ENCODE data around the gene FBXW7. TPM values are rescaled to one million over a fixed set of nuclear protein-coding genes. Genes with fewer than 3 reads are reported as not detected.

The FBXW7 gene
- total RNA-seq, 3 donors from 2014 or later (not counting 1 experiment from before 2014, with no cell fraction given), result 172 to 202 (median 175) TPM

- Mint-ChIP-seq H3K27ac (no peak overlapping the region), H3K27me3 (ENCODE audit: low read depth in 2 of 2) (no peaks in the 10 kb centered on the region), H3K4me1 (peaks cover 0 to 5% of the 10 kb centered on the region in 2 donors), H3K9me3 (no peaks in the 10 kb centered on the region), H3K36me3 (peaks cover 32% of the 10 kb centered on the region), H3K4me3 (no peak overlapping the region)
- intact Hi-C loops (cut with micrococcal nuclease), result no loop called here
- DNase-seq (no peak), ATAC-seq (no peak)
- Histone ChIP-seq H3K4me1 (ENCODE audit: control insufficient read depth, insufficient read depth, low read length) (no peaks in the 10 kb centered on the region), H3K36me3 (ENCODE audit: control insufficient read depth, insufficient read depth, low read length) (peaks cover 46% of the 10 kb centered on the region), H3K4me3 (ENCODE audit: low read length) (no peak overlapping the region), H3K27ac (ENCODE audit: low read length) (no peak overlapping the region), H3K27me3 (ENCODE audit: control insufficient read depth, insufficient read depth, low read length) (no peaks in the 10 kb centered on the region), H3K9me3 (ENCODE audit: control insufficient read depth, insufficient read depth, low read length) (no peaks in the 10 kb centered on the region)
- no peak for TF ChIP-seq CTCF (IDR thresholded peaks at IDR 0.05)
- WGBS (ENCODE audit: insufficient coverage), result 98% methylated on average over 5 of the region's 6 CpGs
These were observed 213.2 kb downstream of the FBXW7 start for GRCh38 chr4:152322656-152323055.

- H3K4me1 ChIP-seq (ENCODE audit: control insufficient read depth, insufficient read depth, low read length), result no peaks in the 10 kb centered on the region
- no peaks in the 10 kb centered on the region for H3K9me3 ChIP-seq (ENCODE audit: control insufficient read depth, insufficient read depth, low read length)
- H3K27ac Mint-ChIP-seq, result no peak overlapping the region
- H3K9me3 Mint-ChIP-seq, result no peaks in the 10 kb centered on the region
- H3K36me3 Mint-ChIP-seq, result peaks cover 26% of the 10 kb centered on the region
- H3K4me3 ChIP-seq (ENCODE audit: low read length), result no peak overlapping the region
- no peak for DNase-seq
- no peak overlapping the region for H3K27ac ChIP-seq (ENCODE audit: low read length)
- 83% methylated on average over 1 of the region's 1 CpG for whole genome bisulfite sequencing (ENCODE audit: insufficient coverage)
- intact Hi-C loops (cut with micrococcal nuclease), result no loop called here
- no peak overlapping the region for H3K4me3 Mint-ChIP-seq
- ATAC-seq, result no peak
- H3K4me1 Mint-ChIP-seq, result peaks cover 0 to 5% of the 10 kb centered on the region in 2 donors
- H3K27me3 Mint-ChIP-seq (ENCODE audit: low read depth in 2 of 2), result no peaks in the 10 kb centered on the region
- peaks cover 41% of the 10 kb centered on the region for H3K36me3 ChIP-seq (ENCODE audit: control insufficient read depth, insufficient read depth, low read length)
- TF ChIP-seq CTCF (IDR thresholded peaks at IDR 0.05), result no peak
- no peaks in the 10 kb centered on the region for H3K27me3 ChIP-seq (ENCODE audit: control insufficient read depth, insufficient read depth, low read length)
These were observed 214.0 kb downstream of the FBXW7 start for GRCh38 chr4:152321923-152322322.

- H3K4me3 Mint-ChIP-seq, result no peak overlapping the region
- TF ChIP-seq CTCF (IDR thresholded peaks at IDR 0.05), result no peak
These were observed 214.5 kb downstream of the FBXW7 start for GRCh38 chr4:152321398-152321797.

GRCh38 chr4:152316969-152317368, 218.9 kb downstream of the FBXW7 start:
- no peak for TF ChIP-seq CTCF (IDR thresholded peaks at IDR 0.05)

More at GRCh38 chr4:152321398-152321797, 214.5 kb downstream of the FBXW7 start:
- no peaks in the 10 kb centered on the region for H3K9me3 ChIP-seq (ENCODE audit: control insufficient read depth, insufficient read depth, low read length)
- Mint-ChIP-seq H3K27me3 (ENCODE audit: low read depth in 2 of 2) (no peaks in the 10 kb centered on the region), H3K4me1 (peaks cover 0 to 5% of the 10 kb centered on the region in 2 donors), H3K36me3 (peaks cover 26% of the 10 kb centered on the region), H3K27ac (no peak overlapping the region), H3K9me3 (no peaks in the 10 kb centered on the region)
- no peaks in the 10 kb centered on the region for H3K4me1 ChIP-seq (ENCODE audit: control insufficient read depth, insufficient read depth, low read length)
- H3K27me3 ChIP-seq (ENCODE audit: control insufficient read depth, insufficient read depth, low read length), result no peaks in the 10 kb centered on the region
- intact Hi-C loops (cut with micrococcal nuclease), result no loop called here
- H3K27ac ChIP-seq (ENCODE audit: low read length), result no peak overlapping the region
- ATAC-seq (no peak), DNase-seq (no peak)
- peaks cover 40% of the 10 kb centered on the region for H3K36me3 ChIP-seq (ENCODE audit: control insufficient read depth, insufficient read depth, low read length)
- WGBS (ENCODE audit: insufficient coverage), result 95% methylated on average over 3 of the region's 4 CpGs
- H3K4me3 ChIP-seq (ENCODE audit: low read length), result no peak overlapping the region

More at GRCh38 chr4:152316969-152317368, 218.9 kb downstream of the FBXW7 start:
- 93% methylated on average over 3 of the region's 3 CpGs for WGBS (ENCODE audit: insufficient coverage)
- H3K27ac ChIP-seq (ENCODE audit: low read length), result no peak overlapping the region
- H3K9me3 Mint-ChIP-seq, result no peaks in the 10 kb centered on the region
- no peaks in the 10 kb centered on the region for H3K27me3 Mint-ChIP-seq (ENCODE audit: low read depth in 2 of 2)
- no peaks in the 10 kb centered on the region for H3K27me3 ChIP-seq (ENCODE audit: control insufficient read depth, insufficient read depth, low read length)
- H3K36me3 ChIP-seq (ENCODE audit: control insufficient read depth, insufficient read depth, low read length), result peaks cover 11% of the 10 kb centered on the region
- peaks cover 8% of the 10 kb centered on the region for H3K36me3 Mint-ChIP-seq
- H3K4me3 Mint-ChIP-seq, result no peak overlapping the region
- H3K27ac Mint-ChIP-seq, result no peak overlapping the region
- no peaks in the 10 kb centered on the region for H3K9me3 ChIP-seq (ENCODE audit: control insufficient read depth, insufficient read depth, low read length)
- no peaks in the 10 kb centered on the region for H3K4me1 ChIP-seq (ENCODE audit: control insufficient read depth, insufficient read depth, low read length)
- ATAC-seq (no peak), DNase-seq (no peak)
- intact Hi-C loops (cut with micrococcal nuclease), result no loop called here
- H3K4me3 ChIP-seq (ENCODE audit: low read length), result no peak overlapping the region
- H3K4me1 Mint-ChIP-seq, result no peaks in the 10 kb centered on the region
